DMS 273 (cell line): Measurements from ENCODE around the gene ABCD1.

Experiments
- DNase-seq: peaks from one replicate; lab custom pipeline; 2025; ENCODE audit not compliant: unreplicated experiment; lab: John Stamatoyannopoulos, UW

ABCD1 gene

GRCh38 chrX:153761863-153762262, 37.2 kb downstream of the ABCD1 start:
- DNase-seq: no peak

GRCh38 chrX:153762626-153763173, 38.0 kb downstream of the ABCD1 start:
- DNase-seq: no peak

GRCh38 chrX:153763298-153763932, 38.8 kb downstream of the ABCD1 start:
- no peak for DNase-seq

- DNase-seq: peak; percentile 95
Observed at GRCh38 chrX:153763989-153764755, 39.5 kb downstream of the ABCD1 start, which contains the start of gene PLXNB3. Gene PLXNB3, plus strand, starts transcription at chrX:153764249. Its CDS starts 1,287 bp downstream, at chrX:153765536.

- DNase-seq: no peak
Observed at GRCh38 chrX:153764786-153765137, 40.1 kb downstream of the ABCD1 start.

- DNase-seq: no peak
Observed at GRCh38 chrX:153765138-153766079, 40.8 kb downstream of the ABCD1 start.

- peak; percentile 82 for DNase-seq
Observed at GRCh38 chrX:153766098-153766817, 41.6 kb downstream of the ABCD1 start.

- no peak for DNase-seq
Observed at GRCh38 chrX:153766871-153767673, 42.4 kb downstream of the ABCD1 start.

GRCh38 chrX:153767674-153768055, 43.0 kb downstream of the ABCD1 start:
- DNase-seq: no peak

- no peak for DNase-seq
Observed at GRCh38 chrX:153768311-153769157, 43.9 kb downstream of the ABCD1 start.

- DNase-seq: no peak
Observed at GRCh38 chrX:153769158-153769864, 44.7 kb downstream of the ABCD1 start.

- no peak for DNase-seq
Observed at GRCh38 chrX:153769865-153770600, 45.4 kb downstream of the ABCD1 start.

- no peak for DNase-seq
Observed at GRCh38 chrX:153770601-153771414, 46.2 kb downstream of the ABCD1 start.

- DNase-seq: no peak
Observed at GRCh38 chrX:153771415-153772315, 47.0 kb downstream of the ABCD1 start.

- DNase-seq: no peak
Observed at GRCh38 chrX:153772316-153773217, 47.9 kb downstream of the ABCD1 start.
